SK-N-SH treated with all-trans-retinoic acid at 6 μM for 48 hours (cell line): ENCODE results near the gene CPT1B.

Experiments used
- CSDC2 ChIP-seq: fragments of 250-450 bp; sonication (Bioruptor Pico); IDR thresholded peaks from 2 replicates; pipeline ENCODE4 v1.5.0; 2020; ENCODE audit warnings: mild to moderate bottlenecking, moderate library complexity
- ESRRG ChIP-seq: fragments of 250-450 bp; sonication (Bioruptor Pico); IDR thresholded peaks from 2 replicates; pipeline ENCODE4 v1.6.1; 2021; ENCODE audit warnings: mild to moderate bottlenecking
- GLIS3 ChIP-seq: fragments of 250-450 bp; sonication (Bioruptor Pico); IDR thresholded peaks from 2 replicates; pipeline ENCODE4 v1.5.0; 2020; ENCODE audit warnings: mild to moderate bottlenecking, moderate library complexity
- ISL1 ChIP-seq: fragments of 250-450 bp; sonication (Bioruptor Pico); IDR thresholded peaks from 2 replicates; pipeline ENCODE4 v2.1.2; 2022; ENCODE audit warnings: mild to moderate bottlenecking, moderate library complexity
- RARB ChIP-seq: fragments of 250-450 bp; sonication (Bioruptor Pico); IDR thresholded peaks from 2 replicates; pipeline ENCODE4 v1.8.0; 2021; ENCODE audit warnings: mild to moderate bottlenecking, moderate library complexity
- SNAI2 ChIP-seq: fragments of 250-450 bp; sonication (Bioruptor Pico); IDR thresholded peaks from 2 replicates; pipeline ENCODE4 v1.5.0; 2020; ENCODE audit warnings: mild to moderate bottlenecking, moderate library complexity
- ZC3H10 ChIP-seq: fragments of 250-450 bp; sonication (Bioruptor Pico); IDR thresholded peaks from 2 replicates; pipeline ENCODE4 v1.5.1; 2021; ENCODE audit warnings: mild to moderate bottlenecking, moderate library complexity
- ZFP3 ChIP-seq: fragments of 250-450 bp; sonication (Bioruptor Pico); IDR thresholded peaks from 2 replicates; pipeline ENCODE4 v1.5.0; 2020; ENCODE audit warnings: mild to moderate bottlenecking, moderate library complexity
- ZFP30 ChIP-seq: fragments of 450-650 bp; formaldehyde crosslinking; IDR thresholded peaks from 2 replicates; pipeline ENCODE4 v1.5.0; 2022; ENCODE audit warnings: mild to moderate bottlenecking, moderate library complexity
- TF ChIP-seq, protein P1 (sequence below): fragments of 250-450 bp; sonication (Bioruptor Pico); IDR thresholded peaks from 2 replicates; pipeline ENCODE4 v1.5.0; 2020; ENCODE audit warnings: mild to moderate bottlenecking, moderate library complexity

- TF ChIP-seq ZFP3 (CRISPR knock-in tag) = no peak
- no peak for TF ChIP-seq ZC3H10 (CRISPR knock-in tag)
- TF ChIP-seq ZFP30 (CRISPR knock-in tag) = no peak
- no peak for TF ChIP-seq RARB (CRISPR knock-in tag)
- TF ChIP-seq ESRRG (CRISPR knock-in tag) = no peak
- TF ChIP-seq SNAI2 (CRISPR knock-in tag) = no peak
- TF ChIP-seq GLIS3 (CRISPR knock-in tag) = no peak
- TF ChIP-seq, protein P1, sequence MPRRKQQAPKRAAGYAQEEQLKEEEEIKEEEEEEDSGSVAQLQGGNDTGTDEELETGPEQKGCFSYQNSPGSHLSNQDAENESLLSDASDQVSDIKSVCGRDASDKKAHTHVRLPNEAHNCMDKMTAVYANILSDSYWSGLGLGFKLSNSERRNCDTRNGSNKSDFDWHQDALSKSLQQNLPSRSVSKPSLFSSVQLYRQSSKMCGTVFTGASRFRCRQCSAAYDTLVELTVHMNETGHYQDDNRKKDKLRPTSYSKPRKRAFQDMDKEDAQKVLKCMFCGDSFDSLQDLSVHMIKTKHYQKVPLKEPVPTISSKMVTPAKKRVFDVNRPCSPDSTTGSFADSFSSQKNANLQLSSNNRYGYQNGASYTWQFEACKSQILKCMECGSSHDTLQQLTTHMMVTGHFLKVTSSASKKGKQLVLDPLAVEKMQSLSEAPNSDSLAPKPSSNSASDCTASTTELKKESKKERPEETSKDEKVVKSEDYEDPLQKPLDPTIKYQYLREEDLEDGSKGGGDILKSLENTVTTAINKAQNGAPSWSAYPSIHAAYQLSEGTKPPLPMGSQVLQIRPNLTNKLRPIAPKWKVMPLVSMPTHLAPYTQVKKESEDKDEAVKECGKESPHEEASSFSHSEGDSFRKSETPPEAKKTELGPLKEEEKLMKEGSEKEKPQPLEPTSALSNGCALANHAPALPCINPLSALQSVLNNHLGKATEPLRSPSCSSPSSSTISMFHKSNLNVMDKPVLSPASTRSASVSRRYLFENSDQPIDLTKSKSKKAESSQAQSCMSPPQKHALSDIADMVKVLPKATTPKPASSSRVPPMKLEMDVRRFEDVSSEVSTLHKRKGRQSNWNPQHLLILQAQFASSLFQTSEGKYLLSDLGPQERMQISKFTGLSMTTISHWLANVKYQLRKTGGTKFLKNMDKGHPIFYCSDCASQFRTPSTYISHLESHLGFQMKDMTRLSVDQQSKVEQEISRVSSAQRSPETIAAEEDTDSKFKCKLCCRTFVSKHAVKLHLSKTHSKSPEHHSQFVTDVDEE (CRISPR knock-in tag) = no peak
- no peak for TF ChIP-seq CSDC2 (CRISPR knock-in tag)
- no peak for TF ChIP-seq ISL1 (CRISPR knock-in tag)
Observed at GRCh38 chr22:50582493-50583293, 4.5 kb upstream of the CPT1B start, which contains the start of gene CHKB.
